Measurements from ENCODE around the gene ANKRD44.

Gene ANKRD44

DNA sequence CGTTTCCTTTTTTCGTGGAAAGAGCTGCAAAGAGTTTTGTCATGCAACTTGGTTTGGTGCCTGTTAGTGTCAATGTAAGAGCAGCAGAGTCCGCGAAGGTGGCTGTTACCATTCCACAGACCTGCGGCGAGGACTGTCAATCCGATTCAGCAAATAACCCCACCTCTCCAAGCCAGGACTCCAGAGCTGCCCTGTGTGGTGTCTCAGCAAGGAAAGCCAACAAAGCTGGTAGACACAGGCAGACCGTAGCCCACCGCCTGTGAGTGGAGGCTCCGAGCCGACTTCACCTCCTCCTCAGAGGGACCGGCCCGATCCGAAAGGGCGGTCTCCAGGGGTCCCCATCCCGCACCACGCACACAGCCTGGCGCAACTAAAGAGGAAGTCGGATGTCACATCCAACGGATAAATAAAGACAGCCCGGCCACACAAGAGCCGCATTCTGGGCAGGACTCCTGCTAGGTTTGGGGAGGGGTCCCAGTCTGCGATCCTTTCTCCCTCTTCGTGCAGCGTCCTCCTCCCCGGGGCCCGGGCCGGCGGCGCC, 819 bp downstream of the ANKRD44 start:
- Histone ChIP-seq H3K4me3 (ENCODE audit: low read length) (peak overlapping the region; percentile 86), H3K9me3 (ENCODE audit: control insufficient read depth, insufficient read depth, low read length) (no peaks in the 10 kb centered on the region), H3F3A (ENCODE audit: control insufficient read depth, insufficient read depth) (peaks cover 27% of the 10 kb centered on the region), H3K27me3 (ENCODE audit: control insufficient read depth, low read length) (no peaks in the 10 kb centered on the region), H3K4me1 (ENCODE audit: control insufficient read depth, low read length) (peaks cover 89% of the 10 kb centered on the region), H3K27ac (ENCODE audit: low read depth, low read length) (peak overlapping the region; percentile 62), H3K9me2 (replicated peaks; ENCODE audit: control insufficient read depth, low read length) (no peaks in the 10 kb centered on the region), H3K4me2 (ENCODE audit: low read length) (peak overlapping the region; percentile 96), H3K79me2 (ENCODE audit: control insufficient read depth, low read length) (peaks cover 86% of the 10 kb centered on the region), H3K36me3 (ENCODE audit: control insufficient read depth, low read length) (peaks cover 21% of the 10 kb centered on the region), H4K20me1 (ENCODE audit: control insufficient read depth, insufficient read depth, low read depth, low read length) (peaks cover 5% of the 10 kb centered on the region; the same call in 1 of the 2 replicates)
- TF ChIP-seq, protein P1, sequence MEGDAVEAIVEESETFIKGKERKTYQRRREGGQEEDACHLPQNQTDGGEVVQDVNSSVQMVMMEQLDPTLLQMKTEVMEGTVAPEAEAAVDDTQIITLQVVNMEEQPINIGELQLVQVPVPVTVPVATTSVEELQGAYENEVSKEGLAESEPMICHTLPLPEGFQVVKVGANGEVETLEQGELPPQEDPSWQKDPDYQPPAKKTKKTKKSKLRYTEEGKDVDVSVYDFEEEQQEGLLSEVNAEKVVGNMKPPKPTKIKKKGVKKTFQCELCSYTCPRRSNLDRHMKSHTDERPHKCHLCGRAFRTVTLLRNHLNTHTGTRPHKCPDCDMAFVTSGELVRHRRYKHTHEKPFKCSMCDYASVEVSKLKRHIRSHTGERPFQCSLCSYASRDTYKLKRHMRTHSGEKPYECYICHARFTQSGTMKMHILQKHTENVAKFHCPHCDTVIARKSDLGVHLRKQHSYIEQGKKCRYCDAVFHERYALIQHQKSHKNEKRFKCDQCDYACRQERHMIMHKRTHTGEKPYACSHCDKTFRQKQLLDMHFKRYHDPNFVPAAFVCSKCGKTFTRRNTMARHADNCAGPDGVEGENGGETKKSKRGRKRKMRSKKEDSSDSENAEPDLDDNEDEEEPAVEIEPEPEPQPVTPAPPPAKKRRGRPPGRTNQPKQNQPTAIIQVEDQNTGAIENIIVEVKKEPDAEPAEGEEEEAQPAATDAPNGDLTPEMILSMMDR (IDR thresholded peaks at IDR 0.05; ENCODE audit: low read depth, low read length, poor library complexity, severe bottlenecking): no peak
- no peak for TF ChIP-seq EZH2phosphoT487 (IDR thresholded peaks at IDR 0.05; ENCODE audit: borderline replicate concordance, low read length)

DNA sequence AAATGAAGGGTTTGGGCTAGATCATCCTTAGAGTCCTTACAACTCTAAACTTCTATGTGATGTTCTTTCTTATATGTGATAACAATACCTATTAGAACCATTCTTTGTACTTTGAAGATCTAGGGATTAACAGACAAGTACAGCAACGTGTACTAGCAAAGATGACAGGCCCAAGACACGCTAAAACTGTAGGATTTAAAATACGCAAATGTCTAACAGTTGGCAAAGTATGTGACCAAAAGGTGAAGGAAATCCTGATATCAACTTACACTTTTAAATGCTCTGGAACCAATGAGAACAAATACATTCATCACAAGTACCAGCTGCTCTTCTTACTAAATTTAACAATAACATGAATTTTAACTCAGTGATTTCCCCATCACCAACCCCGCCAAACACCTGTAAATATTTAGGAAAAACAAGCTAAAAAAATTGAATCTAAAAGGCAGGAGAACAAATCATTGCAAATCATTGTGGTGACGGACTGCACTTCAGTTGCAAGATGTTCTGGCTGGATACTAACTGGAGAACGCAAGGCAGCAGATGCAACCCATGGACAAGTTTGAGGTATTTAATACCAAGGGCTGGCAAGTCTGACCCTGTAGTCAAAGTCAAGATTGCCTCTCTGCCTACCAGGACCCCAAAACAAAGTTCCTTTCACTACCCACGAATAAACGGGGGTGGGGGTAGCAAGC, 1.4 kb downstream of the ANKRD44 start:
- H3K79me2 ChIP-seq (ENCODE audit: control insufficient read depth, low read length): peaks cover 87% of the 10 kb centered on the region
- H3F3A ChIP-seq (ENCODE audit: control insufficient read depth, insufficient read depth): peaks cover 27% of the 10 kb centered on the region
- peaks cover 26% of the 10 kb centered on the region for H3K36me3 ChIP-seq (ENCODE audit: control insufficient read depth, low read length)
- peak overlapping the region; percentile 96 for H3K4me2 ChIP-seq (ENCODE audit: low read length)
- peaks cover 5% of the 10 kb centered on the region; the same call in 1 of the 2 replicates for H4K20me1 ChIP-seq (ENCODE audit: control insufficient read depth, insufficient read depth, low read depth, low read length)
- TF ChIP-seq, protein P1 (IDR thresholded peaks at IDR 0.05; ENCODE audit: low read depth, low read length, poor library complexity, severe bottlenecking): no peak
- TF ChIP-seq EZH2phosphoT487 (IDR thresholded peaks at IDR 0.05; ENCODE audit: borderline replicate concordance, low read length): no peak
- peaks cover 90% of the 10 kb centered on the region for H3K4me1 ChIP-seq (ENCODE audit: control insufficient read depth, low read length)
- peak overlapping the region; percentile 62 for H3K27ac ChIP-seq (ENCODE audit: low read depth, low read length)
- H3K4me3 ChIP-seq (ENCODE audit: low read length): peak overlapping the region; percentile 86
- no peaks in the 10 kb centered on the region for H3K27me3 ChIP-seq (ENCODE audit: control insufficient read depth, low read length)
- no peaks in the 10 kb centered on the region for H3K9me2 ChIP-seq (replicated peaks; ENCODE audit: control insufficient read depth, low read length)
- H3K9me3 ChIP-seq (ENCODE audit: control insufficient read depth, insufficient read depth, low read length): no peaks in the 10 kb centered on the region

DNA sequence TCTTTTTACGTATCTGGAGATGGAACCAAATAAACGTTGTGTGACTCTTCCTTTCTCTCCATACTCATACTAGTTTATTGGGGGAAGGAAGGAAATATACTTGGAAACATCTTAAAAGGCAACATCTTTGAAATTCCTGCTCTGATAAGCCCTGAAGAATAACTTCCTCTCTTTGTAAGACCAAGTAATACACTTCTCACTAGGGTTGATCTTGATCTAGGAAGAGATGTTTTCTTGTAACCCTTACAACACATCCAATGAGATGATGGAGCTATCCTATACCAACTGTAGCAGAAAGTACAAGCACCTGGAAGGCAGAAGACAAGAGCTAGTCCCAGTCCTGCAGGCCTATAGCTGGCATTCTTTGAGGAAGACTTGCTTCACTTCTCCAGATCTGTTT, 2.0 kb downstream of the ANKRD44 start:
- peaks cover 27% of the 10 kb centered on the region for H3F3A ChIP-seq (ENCODE audit: control insufficient read depth, insufficient read depth)
- H3K36me3 ChIP-seq (ENCODE audit: control insufficient read depth, low read length): peaks cover 26% of the 10 kb centered on the region
- TF ChIP-seq, protein P1 (IDR thresholded peaks at IDR 0.05; ENCODE audit: low read depth, low read length, poor library complexity, severe bottlenecking): no peak
- no peak for TF ChIP-seq EZH2phosphoT487 (IDR thresholded peaks at IDR 0.05; ENCODE audit: borderline replicate concordance, low read length)
- peak overlapping the region; percentile 62 for H3K27ac ChIP-seq (ENCODE audit: low read depth, low read length)
- peaks cover 87% of the 10 kb centered on the region for H3K79me2 ChIP-seq (ENCODE audit: control insufficient read depth, low read length)
- H4K20me1 ChIP-seq (ENCODE audit: control insufficient read depth, insufficient read depth, low read depth, low read length): peaks cover 5% of the 10 kb centered on the region; the same call in 1 of the 2 replicates
- H3K27me3 ChIP-seq (ENCODE audit: control insufficient read depth, low read length): no peaks in the 10 kb centered on the region
- no peaks in the 10 kb centered on the region for H3K9me3 ChIP-seq (ENCODE audit: control insufficient read depth, insufficient read depth, low read length)
- H3K4me3 ChIP-seq (ENCODE audit: low read length): peak overlapping the region; percentile 86
- no peaks in the 10 kb centered on the region for H3K9me2 ChIP-seq (replicated peaks; ENCODE audit: control insufficient read depth, low read length)
- H3K4me1 ChIP-seq (ENCODE audit: control insufficient read depth, low read length): peaks cover 90% of the 10 kb centered on the region
- H3K4me2 ChIP-seq (ENCODE audit: low read length): peak overlapping the region; percentile 96

Measured in DOHH2 (cell line).